Thyroid gland (tissue), 4 donors: ENCODE data around the gene CYFIP1.

Experiments used
- POLR2A ChIP-seq, 2 donors: fragments of 450-650 bp; IDR thresholded peaks; one replicate each; pipeline ENCODE4 v1.6.1; 2017; ENCODE audit warnings: antibody characterized with exemption in 2 of 2, mild to moderate bottlenecking in 2 of 2, moderate library complexity in 1 of 2
- TF ChIP-seq, protein P1 (sequence below), 6 experiments: fragments of 200-600 bp in 3 of 6; fragments of 450-650 bp in 3 of 6; sonication (generic) in 3 of 6; IDR thresholded peaks; one replicate each; pipeline ENCODE4 v1.5.1; 2016 to 2019; ENCODE audit warnings: antibody characterized with exemption in 6 of 6, mild to moderate bottlenecking in 2 of 6, inconsistent platforms in 1 of 6, moderate library complexity in 1 of 6

GRCh38 chr15:22872936-22873701 is 107.0 kb downstream of the CYFIP1 start:
- TF ChIP-seq, protein P1, sequence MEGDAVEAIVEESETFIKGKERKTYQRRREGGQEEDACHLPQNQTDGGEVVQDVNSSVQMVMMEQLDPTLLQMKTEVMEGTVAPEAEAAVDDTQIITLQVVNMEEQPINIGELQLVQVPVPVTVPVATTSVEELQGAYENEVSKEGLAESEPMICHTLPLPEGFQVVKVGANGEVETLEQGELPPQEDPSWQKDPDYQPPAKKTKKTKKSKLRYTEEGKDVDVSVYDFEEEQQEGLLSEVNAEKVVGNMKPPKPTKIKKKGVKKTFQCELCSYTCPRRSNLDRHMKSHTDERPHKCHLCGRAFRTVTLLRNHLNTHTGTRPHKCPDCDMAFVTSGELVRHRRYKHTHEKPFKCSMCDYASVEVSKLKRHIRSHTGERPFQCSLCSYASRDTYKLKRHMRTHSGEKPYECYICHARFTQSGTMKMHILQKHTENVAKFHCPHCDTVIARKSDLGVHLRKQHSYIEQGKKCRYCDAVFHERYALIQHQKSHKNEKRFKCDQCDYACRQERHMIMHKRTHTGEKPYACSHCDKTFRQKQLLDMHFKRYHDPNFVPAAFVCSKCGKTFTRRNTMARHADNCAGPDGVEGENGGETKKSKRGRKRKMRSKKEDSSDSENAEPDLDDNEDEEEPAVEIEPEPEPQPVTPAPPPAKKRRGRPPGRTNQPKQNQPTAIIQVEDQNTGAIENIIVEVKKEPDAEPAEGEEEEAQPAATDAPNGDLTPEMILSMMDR (IDR thresholded peaks at IDR 0.05), result no peak
- no peak for TF ChIP-seq POLR2A (IDR thresholded peaks at IDR 0.05)
